ENCODE data around the gene GNAL.

GNAL gene

DNA sequence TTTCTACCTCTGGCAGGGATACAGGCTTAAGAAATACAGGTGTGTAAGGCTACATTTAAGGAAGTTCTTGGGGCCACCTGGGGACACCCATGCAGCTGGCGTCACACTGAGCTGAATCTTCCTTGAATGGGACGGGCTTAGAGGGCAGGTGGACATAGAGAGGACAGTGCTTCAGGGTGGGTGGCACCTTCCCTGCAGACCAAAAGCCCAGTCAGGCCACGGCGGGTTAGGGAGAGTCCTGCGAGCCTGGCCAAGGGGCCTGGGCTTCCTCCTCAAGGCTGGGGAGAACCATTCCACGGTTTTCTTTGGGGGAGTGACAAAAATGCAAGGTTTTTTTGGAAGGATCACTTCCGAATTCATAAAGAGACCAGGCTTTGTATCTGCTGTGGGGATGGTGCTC lies 73.4 kb downstream of the GNAL start:
- DNase-seq (ENCODE audit: low read depth): no peak

DNA sequence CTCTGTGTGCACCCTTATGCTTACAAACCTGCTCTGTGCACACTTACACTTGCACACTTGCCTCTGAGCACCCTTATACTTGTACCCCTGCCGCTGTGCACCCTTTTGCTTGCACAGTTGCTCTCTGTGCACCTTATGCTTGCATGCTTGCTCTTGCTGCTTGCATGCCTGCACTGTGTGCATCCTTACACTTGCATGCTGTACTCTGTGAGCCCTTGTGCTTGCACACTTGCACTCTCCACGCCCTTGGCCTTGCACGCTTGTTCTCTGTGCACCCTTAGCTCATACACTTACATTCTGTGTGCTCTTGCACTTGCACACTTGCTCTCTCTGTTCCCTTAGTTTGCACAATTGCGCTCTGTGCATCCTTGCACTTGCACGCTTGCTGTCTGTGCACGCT lies 78.3 kb downstream of the GNAL start:
- no peak for DNase-seq (ENCODE audit: low read depth)

DNA sequence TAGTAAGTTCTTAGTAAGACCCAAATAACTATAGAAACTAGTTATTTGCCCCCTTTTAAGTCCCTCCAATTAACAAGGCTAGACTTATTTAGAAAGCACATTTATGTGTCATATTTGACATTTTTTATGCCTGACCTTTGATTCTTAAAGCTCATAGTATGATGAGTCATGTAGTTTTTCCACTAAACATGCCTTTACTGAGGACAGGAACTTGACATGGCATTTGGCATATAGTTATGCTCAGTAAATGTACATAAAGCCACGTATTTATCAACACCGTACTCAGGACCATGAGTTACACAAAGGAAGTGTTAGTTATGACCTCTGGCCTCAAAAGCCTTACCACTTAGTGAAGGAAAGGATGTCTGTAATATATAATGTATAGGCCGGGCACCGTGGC lies 78.9 kb downstream of the GNAL start:
- DNase-seq (ENCODE audit: low read depth): no peak

DNA sequence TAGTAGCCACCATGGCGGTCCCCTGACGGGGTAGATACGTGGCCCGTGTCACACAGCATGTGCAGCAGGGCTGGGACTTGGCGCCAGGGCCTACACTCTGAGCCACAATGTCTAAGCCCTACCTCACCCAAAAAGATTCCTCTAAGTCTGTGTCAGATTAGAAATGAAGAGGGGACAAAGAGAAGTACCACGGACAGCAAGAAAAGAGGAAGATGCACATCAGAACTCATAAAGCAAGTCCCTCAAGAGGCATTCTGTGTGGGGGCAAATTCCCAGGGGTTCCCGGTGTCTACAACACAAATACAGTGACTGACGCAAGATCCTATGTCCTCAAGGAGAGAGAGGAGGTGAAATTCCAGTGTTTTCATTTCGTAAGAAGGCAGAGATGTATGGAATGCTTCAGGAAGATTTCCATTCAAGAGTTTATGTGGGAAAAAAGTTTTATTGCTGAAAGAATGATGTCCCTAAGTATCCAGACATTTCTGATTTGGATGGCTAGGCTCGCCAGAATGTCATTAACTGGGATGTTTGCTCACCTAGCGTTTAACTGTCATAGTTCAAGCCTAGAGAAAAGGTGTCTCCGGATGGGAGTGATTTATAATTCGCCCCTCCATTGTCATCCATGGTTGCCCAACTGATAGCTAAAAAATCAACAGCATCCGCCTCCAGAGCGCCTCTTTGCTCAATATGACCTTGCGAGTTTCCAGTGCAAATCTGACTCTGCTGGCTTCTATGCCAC lies 86.5 kb downstream of the GNAL start:
- DNase-seq (ENCODE audit: low read depth): no peak

GRCh38 chr18:11780042-11780441 lies 91.0 kb downstream of the GNAL start:
- no peak for DNase-seq (ENCODE audit: low read depth)

DNA sequence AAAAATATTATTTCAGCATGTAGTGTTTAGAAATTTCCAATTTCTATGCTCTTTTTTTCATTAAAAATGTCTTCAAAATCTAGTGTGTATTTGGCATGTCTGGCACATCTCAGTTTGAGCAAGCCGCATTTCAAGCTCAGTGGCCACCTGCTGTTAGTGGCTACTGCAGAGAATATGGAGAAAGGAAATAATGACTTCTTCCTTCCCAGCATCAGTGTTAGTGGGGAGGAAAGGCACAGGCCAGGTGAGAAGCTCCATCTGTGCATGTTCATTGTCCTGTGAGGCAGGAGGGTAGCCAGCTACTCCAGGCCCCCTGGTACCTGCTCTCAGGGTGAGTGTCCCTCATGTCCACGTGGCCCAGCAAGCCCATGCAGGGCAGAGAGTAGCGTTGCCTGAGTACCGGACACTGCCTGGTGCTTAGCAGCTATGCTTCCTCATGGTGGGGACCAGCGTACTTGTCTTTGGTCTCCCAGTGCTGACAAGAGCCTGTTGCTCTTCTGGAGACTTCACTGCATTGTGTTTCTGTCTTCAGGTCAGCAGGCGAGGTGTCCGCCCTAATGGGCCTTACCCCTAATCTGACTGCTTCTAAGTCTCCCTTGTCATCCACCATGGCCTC lies 94.8 kb downstream of the GNAL start:
- no peak for DNase-seq (ENCODE audit: low read depth)

DNA sequence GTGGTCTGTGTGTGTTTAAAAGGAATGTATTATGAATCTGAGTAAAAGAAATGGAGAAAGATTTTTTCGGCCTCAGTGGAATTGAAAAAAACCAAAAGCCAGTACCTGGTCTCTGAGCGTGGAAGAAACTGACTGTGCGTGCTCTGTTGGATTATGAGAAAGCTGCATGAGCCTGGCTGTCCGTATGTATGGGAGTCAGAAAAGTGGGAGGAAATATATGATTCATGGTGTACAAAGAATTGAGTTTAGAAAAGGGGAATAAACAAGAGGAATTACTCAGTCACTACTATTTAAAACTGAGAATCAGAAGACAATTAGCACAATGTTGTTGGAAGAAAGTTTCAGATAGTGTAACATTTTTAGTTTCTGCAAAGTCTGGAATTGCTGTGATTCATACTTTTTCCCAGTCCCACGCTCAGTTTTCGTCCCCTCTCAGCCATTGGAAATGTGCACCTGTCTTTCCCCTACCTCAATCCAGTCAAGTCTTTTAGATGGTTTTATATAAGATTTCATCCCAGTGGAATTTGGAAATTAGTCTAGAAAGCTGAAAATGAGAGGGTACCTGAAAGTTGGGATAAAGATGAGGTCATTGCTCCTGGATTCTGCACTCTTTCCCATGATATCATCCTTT lies 95.7 kb downstream of the GNAL start:
- DNase-seq (ENCODE audit: low read depth): no peak

DNA sequence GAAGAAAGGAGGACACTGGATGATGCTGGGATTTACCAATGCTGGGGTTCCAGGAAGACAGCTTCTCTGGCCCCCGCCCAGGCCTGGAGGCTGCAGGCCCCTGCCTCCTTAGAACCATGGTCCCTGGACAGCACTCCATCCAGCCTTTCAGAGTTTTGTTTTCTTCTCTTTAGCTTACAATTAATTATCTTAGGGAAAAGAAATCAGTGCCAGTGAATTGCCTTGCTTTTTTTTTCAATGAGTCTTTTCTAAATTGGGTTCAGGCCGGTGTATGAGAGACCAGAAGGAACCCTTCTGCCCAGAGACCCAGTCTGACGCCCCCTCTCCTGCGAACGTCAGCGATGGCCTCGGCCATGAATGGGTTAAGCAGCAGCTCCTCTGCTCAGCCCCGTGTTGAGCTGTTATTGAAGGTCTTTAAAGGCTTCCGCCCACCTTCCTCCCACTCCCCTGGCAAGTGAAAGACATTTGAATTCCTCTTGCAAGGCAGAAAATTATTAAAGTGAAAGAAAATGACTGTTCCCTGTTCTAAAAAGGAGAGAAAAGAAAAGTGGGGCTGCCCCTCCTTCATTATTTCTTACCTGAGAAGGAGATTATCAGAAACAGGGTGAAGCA lies 96.5 kb downstream of the GNAL start:
- DNase-seq (ENCODE audit: low read depth): no peak

DNA sequence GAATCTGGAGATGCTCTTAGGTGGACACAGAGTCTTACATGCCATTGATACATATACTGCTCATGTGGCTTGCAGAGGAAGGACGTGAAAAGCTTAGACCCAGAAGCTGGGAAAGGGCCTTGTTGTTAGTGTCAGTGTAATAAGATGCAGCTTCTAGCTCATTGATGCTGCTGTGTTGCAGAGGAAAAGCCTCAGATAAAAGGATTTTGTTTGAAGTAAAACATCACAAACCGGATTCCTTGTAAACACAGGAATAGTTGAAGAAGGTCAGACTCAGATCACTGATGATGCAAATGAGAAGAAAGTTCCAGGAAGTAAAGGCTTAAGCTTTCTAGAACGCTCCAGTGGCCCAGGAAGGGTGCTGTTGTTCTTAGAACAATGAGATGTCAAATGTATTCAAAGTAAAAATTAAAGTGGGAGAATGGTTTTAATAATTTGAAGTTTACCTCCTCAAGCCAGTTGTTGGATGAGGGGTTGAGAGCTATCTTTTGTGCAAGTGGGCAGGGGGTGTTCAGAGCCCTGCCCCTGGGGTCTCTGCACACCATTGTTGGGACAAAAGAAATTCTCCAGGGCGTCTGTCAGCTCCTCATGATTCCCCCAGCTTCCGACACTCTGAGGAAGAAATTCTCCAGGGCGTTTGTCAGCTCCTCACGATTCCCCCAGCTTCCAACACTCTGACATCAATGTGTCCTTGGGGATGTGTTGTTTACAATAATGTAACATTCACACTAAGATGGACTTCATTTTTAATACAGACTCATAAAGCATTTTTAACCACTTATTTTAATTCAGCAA lies 100.8 kb downstream of the GNAL start:
- no peak for DNase-seq (ENCODE audit: low read depth)

DNA sequence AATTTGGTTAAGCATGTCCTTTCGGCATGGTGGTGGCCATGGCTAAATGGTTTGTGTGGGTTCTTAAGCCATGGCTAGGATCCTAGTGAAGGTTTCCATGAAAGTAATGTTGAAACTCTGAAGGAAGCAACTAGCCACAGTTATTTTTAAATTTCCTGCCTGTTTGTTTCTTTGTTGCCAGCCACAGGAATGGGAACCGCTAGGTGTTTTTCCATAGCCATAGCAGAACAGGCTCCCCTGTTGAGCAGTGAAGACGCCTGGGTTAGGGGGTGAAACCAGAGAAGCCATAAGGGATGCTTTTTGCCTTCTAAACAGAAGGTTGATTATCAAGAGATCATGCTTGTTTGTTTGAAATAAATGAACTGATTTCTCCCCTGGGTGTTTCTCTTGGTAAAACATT lies 102.1 kb downstream of the GNAL start:
- DNase-seq (ENCODE audit: low read depth): no peak

DNA sequence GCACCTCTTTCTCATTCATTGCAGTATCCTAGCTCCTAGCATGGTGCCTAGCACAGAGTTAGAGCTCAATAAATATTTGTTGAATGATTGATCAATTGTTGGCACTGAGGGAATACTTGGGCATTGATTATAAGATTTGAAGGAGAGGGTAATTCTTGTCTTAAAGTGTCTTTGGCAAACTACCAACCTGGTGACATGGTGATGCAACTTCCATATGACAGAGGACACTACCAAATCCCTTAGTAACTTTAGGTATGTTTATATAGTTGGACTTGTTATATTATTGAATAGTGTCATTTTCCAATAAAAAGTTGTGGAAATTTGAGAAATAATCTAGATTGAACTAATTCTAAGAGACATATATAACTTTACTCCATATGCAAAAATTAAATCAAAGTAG lies 103.6 kb downstream of the GNAL start:
- no peak for DNase-seq (ENCODE audit: low read depth)

- no peak for DNase-seq (ENCODE audit: low read depth)
These were observed 105.1 kb downstream of the GNAL start for GRCh38 chr18:11794195-11794594.

GRCh38 chr18:11795916-11796315 lies 106.9 kb downstream of the GNAL start:
- no peak for DNase-seq (ENCODE audit: low read depth)

- DNase-seq (ENCODE audit: low read depth): no peak
These were observed 109.2 kb downstream of the GNAL start for GRCh38 chr18:11798271-11798670.

DNA sequence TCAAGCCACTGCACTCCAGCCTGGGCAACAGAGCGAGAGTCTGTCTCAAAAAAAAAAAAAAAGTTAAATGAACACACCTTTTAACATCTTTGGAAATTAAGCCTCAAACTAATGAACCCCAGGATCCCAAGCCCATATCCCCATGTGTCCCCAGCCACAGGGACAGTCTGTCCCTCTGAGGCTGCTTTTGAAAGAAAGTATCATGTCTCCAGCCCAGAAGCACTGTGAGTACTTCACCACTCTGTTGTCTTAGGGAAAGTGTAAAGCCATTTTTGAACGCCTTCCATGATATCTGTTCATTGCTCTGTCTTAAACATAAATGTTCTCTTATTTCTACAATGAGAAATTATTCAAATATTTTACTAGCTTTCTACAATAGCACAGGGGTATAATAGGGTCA lies 110.0 kb downstream of the GNAL start:
- no peak for DNase-seq (ENCODE audit: low read depth)

GRCh38 chr18:11800566-11801334 lies 111.7 kb downstream of the GNAL start:
- DNase-seq (ENCODE audit: low read depth): no peak

DNA sequence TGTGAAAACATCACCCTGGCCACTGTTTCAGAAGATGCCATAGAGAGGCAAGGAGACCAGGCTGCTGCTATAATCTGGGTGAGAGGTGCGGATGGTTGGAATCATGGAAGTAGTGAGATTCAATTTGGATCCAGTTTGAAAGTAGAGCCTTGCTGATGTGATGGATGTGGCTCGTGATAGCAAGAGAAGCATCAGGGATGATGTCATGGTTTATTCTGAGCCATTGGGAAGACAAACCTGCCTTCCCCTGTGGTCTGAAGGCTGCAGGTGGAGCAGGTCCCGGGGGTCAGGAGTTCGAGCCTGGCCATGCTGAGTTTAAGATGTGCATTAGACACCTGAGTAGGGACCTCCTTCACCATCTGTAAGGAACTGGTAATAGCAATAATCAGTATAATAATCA lies 112.5 kb downstream of the GNAL start:
- DNase-seq (ENCODE audit: low read depth): no peak

GRCh38 chr18:11802158-11802557 lies 113.1 kb downstream of the GNAL start:
- no peak for DNase-seq (ENCODE audit: low read depth)

- DNase-seq (ENCODE audit: low read depth): no peak
These were observed 113.5 kb downstream of the GNAL start for GRCh38 chr18:11802586-11802985.

DNA sequence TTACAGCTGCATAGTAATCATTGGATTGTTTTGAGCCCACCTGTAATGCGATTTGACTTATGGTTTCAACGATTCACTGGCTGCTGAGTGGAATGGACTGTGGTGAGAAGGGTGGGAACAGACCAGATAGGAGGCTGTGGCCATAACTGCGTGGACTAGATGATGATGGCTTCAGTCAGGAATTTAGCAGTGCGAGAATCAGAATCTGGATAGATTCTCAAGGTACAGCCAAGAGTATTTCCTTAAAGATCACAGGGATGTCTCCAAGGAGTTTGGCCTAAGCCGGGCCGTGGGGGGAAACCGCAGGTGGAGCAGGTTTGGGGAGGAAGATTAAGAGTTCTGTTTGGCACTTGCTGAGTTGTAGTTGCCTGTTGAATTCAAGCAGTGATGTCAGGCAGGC lies 118.2 kb downstream of the GNAL start:
- no peak for DNase-seq (ENCODE audit: low read depth)

- no peak for DNase-seq (ENCODE audit: low read depth)
These were observed 119.2 kb downstream of the GNAL start for GRCh38 chr18:11808001-11808855.

All from stimulated activated CD8-positive, alpha-beta memory T cell treated with anti-CD3 and anti-CD28 coated beads, Interleukin-15, amount 100 ng/mL, for 24 hours (primary cell).